ENCODE results near the gene NKX2-3.

DNA sequence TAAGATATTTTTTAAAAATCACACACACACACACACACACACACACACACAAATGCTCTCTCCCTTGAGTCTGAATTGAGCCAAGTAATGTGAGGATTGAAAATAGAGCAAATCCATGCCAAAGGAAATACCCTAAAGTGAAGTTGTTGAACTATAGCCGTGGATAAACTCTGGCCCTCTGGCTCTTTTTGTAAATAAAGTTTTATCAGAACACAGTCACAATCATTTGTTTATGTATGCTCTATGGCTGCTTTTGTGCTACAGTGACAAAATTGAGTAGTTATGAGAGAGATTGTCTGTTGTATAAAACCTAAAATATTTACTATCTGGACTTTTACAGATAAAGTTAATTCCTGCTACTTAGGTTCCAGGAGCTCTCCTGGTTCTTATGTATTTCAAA is 39.1 kb downstream of the NKX2-3 start:
- TF ChIP-seq, protein P1, sequence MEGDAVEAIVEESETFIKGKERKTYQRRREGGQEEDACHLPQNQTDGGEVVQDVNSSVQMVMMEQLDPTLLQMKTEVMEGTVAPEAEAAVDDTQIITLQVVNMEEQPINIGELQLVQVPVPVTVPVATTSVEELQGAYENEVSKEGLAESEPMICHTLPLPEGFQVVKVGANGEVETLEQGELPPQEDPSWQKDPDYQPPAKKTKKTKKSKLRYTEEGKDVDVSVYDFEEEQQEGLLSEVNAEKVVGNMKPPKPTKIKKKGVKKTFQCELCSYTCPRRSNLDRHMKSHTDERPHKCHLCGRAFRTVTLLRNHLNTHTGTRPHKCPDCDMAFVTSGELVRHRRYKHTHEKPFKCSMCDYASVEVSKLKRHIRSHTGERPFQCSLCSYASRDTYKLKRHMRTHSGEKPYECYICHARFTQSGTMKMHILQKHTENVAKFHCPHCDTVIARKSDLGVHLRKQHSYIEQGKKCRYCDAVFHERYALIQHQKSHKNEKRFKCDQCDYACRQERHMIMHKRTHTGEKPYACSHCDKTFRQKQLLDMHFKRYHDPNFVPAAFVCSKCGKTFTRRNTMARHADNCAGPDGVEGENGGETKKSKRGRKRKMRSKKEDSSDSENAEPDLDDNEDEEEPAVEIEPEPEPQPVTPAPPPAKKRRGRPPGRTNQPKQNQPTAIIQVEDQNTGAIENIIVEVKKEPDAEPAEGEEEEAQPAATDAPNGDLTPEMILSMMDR (IDR thresholded peaks at IDR 0.05) = no peak
- no peak for TF ChIP-seq POLR2A (IDR thresholded peaks at IDR 0.05)
- TF ChIP-seq POLR2AphosphoS5 (IDR thresholded peaks at IDR 0.05) = no peak
- no peak for TF ChIP-seq EP300 (IDR thresholded peaks at IDR 0.05)
